SK-N-MC (cell line): Measurements from ENCODE around the gene AHRR.
"Not testable (repeated sequence)": the region's sequence is repeated elsewhere in the genome, so short reads cannot be mapped to it uniquely, and the experiment has no call there.

Experiments
- DNase-seq: peaks from one replicate; pipeline ENCODE4 v3.0.0-alpha.2; 2011; ENCODE audit warnings: low read depth, low spot score
- H3K27ac ChIP-seq: fragments of 200-600 bp; sonication (generic); 2 replicates; pipeline ENCODE4 v1.5.1; 2016; ENCODE audit warnings: mixed run types
- H3K36me3 ChIP-seq: fragments of 200-600 bp; sonication (generic); 2 replicates; pipeline ENCODE4 v1.6.1; 2017; ENCODE audit warnings: antibody characterized with exemption, low read length, mixed read lengths; ENCODE audit not compliant: insufficient read depth
- H3K4me3 ChIP-seq: fragments of 200-600 bp; sonication (generic); 2 replicates; pipeline ENCODE4 v1.5.1; 2016
- H3K9ac ChIP-seq: fragments of 200-600 bp; sonication (generic); 2 replicates; pipeline ENCODE4 v1.8.0; 2017; ENCODE audit warnings: mixed run types, mixed read lengths; ENCODE audit not compliant: insufficient read length
- H3K9me3 ChIP-seq: fragments of 200-600 bp; sonication (generic); 2 replicates; pipeline ENCODE4 v1.6.1; 2017; ENCODE audit warnings: low read depth, mild to moderate bottlenecking, antibody characterized with exemption, low read length, moderate library complexity, mixed read lengths
- EZH2 ChIP-seq: fragments of 200-600 bp; sonication (generic); IDR thresholded peaks from one replicate; pipeline ENCODE4 v1.6.1; 2017; ENCODE audit warnings: antibody characterized with exemption
- FOXP2 ChIP-seq: optimal IDR thresholded peaks from 2 replicates; pipeline ENCODE3; 2011; ENCODE audit warnings: mild to moderate bottlenecking, moderate library complexity; ENCODE audit not compliant: insufficient read depth; ENCODE audit errors: extremely low read length, control extremely low read depth
- POLR2AphosphoS5 ChIP-seq: IDR thresholded peaks from 2 replicates; pipeline ENCODE4 v1.6.1; 2012; ENCODE audit warnings: mild to moderate bottlenecking, low read depth, low read length, borderline replicate concordance

The AHRR gene

DNA sequence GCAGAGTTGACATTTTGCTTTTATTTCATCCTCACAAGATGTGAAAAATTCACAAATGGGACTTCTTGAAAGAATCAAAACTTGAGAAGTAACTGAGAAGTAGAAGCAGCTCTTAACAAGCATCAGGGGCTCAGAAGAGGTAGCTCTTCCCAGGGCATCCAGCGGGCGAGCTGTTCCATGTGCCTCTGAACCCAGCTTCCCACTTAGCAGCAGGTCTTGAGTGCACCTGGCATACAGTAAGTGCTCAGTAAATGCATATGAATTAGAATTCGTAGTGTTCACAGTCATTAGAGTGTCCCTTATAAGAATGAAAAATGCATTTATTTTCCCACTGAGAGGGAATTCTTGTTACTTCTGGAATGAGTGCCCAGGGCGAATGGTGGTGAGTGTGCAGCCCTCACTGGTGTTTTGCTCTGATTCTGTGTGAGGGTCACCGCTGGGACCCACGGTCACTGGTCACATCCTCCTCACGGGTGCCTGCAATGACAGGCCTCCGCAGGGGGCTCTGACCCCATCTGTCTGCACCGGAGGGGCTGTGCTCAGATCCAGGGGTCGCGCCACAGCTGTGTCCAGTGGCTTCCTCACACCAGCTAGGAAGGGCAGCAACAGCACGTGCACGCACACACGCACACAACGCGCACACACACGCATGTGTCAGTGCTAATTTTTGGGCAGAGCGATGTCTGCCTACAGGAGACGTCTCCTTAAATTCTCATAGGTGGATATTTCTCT, 148.4 kb downstream of the AHRR start:
- no peak for DNase-seq
- no peak overlapping the region for H3K4me3 ChIP-seq
- peaks cover 13% of the 10 kb centered on the region; the same call in 1 of the 2 replicates for H3K36me3 ChIP-seq
- H3K9me3 ChIP-seq: no peaks in the 10 kb centered on the region
- TF ChIP-seq FOXP2 (no peak), EZH2 (no peak), POLR2AphosphoS5 (no peak; the same call in 1 of the 2 replicates)
- H3K9ac ChIP-seq: no peak overlapping the region
- no peak overlapping the region for H3K27ac ChIP-seq

DNA sequence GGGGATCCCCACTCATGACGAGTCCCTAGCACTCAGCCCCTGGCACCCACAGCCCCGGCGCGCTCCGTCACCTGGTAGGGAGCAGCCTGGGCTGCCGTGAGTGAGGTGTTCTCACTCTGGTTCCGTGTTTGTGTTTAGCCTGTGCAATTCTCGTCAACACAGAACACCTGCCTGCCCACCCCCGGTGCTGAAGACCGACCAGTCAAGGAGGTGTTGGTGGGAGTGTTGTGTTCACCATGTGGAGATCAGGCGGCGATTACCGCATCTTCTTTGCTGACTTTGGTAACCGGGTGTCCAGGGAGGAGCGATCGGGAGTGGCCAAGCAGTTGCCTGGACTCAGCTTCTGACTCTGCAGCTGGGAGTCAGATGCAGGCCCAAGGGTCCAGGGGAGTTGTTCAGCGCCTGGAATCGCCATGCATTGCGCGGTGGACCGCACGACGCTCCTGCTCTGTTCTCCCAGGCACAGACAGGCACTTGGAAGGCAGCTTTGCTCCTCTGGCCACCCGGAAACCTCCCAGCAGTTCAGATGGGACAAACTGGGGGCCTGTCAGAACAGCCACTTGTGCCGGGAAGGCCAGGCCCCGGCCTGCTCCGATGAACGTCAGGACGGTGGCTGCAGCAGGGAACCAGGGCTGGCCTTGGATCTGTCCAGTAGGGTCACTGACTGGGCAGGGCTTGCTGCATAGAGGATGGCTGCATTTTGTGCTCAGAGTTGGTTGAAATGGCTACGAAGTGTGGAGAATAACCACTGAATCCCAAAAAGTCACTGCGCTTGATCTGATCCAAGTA, 149.6 kb downstream of the AHRR start:
- Histone ChIP-seq H3K27ac (no peak overlapping the region), H3K4me3 (peak overlapping the region; percentile 83), H3K9ac (peak overlapping the region; percentile 99), H3K9me3 (no peaks in the 10 kb centered on the region), H3K36me3 (peaks cover 13% of the 10 kb centered on the region; the same call in 1 of the 2 replicates)
- peak; percentile 16; the same call in 1 of the 2 replicates for TF ChIP-seq POLR2AphosphoS5
- TF ChIP-seq EZH2: no peak
- DNase-seq: no peak

DNA sequence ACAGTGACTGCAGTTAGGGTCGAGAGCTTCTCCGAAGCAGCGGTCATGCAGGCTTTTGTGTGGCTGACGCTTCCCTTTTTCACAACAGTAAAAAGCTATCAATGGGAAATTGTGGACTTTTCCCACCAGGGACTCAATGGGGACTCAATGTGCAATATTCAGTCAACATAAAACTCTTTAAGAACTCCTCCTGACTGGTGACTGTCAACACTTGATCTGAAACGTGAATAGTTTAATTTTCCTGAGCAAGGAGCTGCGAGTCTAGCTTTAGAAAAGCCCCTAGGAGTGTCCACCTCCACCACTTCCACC, 150.2 kb downstream of the AHRR start:
- TF ChIP-seq EZH2: no peak
- TF ChIP-seq POLR2AphosphoS5: no peak
- no peak for TF ChIP-seq FOXP2
- Histone ChIP-seq H3K9ac (peak overlapping the region; percentile 99), H3K36me3 (peaks cover 13% of the 10 kb centered on the region; the same call in 1 of the 2 replicates), H3K9me3 (no peaks in the 10 kb centered on the region), H3K27ac (no peak overlapping the region), H3K4me3 (peak overlapping the region; percentile 83)
- no peak for DNase-seq

DNA sequence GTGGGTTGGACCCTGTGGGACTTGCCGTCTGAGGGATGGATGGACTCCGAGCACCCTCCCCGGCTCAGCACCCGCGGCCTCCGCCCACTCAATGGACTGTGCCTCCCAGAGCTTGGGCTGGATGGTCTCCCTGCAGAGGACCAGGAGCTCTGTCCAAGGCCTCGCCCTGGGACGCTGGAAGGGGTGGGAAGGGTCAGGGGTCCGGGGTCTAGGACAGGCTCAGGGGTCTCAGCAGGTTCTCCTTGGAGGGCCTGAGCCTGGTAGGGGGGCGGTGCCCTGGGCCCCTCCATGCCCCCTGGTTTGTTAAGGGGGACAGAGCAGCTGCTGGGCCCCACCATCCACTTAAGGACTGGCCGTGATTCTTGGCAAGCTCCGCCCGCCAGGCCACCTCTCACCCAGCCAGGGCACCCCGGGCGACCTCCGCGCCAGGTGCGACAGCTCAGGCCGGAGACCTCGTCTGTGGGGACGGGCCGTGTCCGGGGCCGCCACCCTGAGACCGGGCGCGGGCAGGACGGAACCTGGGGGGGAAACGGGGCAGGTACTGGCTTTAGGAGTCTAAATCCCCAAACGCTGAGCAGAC, 150.7 kb downstream of the AHRR start:
- H3K36me3 ChIP-seq: peaks cover 13% of the 10 kb centered on the region; the same call in 1 of the 2 replicates
- no peak for TF ChIP-seq POLR2AphosphoS5
- no peak for TF ChIP-seq EZH2
- H3K4me3 ChIP-seq: peak overlapping the region; percentile 83
- H3K9ac ChIP-seq: peak overlapping the region; percentile 99
- H3K27ac ChIP-seq: peak overlapping the region; percentile 72
- no peak for DNase-seq
- H3K9me3 ChIP-seq: no peaks in the 10 kb centered on the region

DNA sequence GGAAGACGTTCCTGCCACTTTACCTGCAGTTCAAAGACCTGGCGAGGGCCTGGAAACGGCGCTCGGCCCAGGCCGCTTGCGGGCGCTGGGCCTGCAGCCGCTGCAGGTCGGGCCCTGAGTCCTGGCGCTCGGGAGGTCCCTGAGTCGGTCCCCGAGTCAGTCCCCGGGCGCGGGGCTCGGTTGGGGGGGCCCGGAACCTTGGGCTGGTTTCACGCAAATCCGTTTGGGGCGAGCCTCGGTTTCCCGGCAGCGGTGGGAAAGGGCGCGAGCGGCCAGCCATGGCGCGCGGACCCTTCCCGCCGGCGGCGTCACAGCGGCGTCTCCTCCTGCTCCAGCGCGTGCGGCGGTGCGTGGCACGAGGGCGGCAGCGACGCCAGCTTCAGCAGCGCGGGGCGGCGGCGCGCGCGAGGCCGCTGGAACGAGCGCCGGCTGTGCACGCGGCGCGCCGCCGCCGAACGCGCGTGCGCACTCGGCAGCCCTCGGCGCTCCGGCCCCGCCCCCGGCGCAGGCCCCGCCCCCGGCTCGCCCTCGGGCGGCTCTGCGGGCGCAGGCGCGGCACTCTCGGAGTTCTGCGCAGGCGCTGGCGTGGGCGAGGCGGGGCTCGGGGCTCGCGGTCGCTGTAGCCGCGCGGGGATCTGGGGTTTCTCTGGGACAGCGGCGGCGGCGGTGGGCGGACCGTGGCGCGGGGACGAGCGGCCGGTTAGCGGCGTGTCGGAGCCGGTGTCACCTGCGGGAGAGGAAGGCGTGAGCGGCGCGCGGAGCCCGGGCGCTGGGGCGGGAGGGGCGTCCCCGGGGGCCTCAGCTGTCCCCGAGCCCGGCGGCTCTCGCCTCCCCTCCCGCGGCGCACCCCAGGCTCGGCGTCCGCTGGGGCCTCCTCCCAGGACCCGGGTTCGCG, 151.4 kb downstream of the AHRR start:
- no peaks in the 10 kb centered on the region for H3K9me3 ChIP-seq
- H3K36me3 ChIP-seq: peaks cover 13% of the 10 kb centered on the region; the same call in 1 of the 2 replicates
- H3K27ac ChIP-seq: peak overlapping the region; percentile 72
- DNase-seq: no peak
- no peak for TF ChIP-seq FOXP2
- TF ChIP-seq POLR2AphosphoS5: peak; percentile 86
- peak overlapping the region; percentile 99 for H3K9ac ChIP-seq
- H3K4me3 ChIP-seq: peak overlapping the region; percentile 86

DNA sequence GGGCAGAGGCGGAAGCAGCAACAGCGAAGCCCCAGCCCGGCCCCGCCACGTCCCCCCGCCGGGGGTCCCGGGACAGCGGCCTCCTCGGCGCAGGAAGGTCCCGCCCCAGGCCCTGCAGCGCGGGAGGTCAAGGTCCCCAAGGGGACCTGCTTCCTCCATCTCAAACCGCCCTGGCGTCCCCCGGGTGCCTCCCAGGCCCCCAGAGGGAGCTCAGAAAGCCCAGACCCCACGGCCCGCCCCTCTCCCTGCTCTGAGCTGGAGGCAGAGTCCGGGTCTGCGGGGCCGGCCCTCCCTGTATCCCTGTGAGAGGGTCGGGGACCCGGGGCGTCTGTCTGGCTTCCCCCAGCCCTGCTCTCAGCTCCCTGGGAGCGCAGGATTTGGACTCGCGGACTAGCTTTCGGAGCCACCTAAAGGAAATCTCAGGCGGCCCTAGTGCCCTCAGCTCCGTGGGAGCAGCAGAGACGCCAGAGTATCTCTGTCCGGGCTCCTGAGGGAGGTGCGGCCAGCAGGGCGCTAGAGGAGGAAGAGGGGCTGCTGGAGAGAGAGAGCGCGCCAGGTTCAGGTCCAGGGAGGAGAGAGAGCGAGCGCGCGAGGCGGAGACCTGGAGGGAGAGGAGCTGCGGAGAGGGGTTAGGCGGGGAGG, 152.2 kb downstream of the AHRR start:
- Histone ChIP-seq H3K27ac (no peak overlapping the region), H3K9me3 (no peaks in the 10 kb centered on the region), H3K36me3 (peaks cover 13% of the 10 kb centered on the region; the same call in 1 of the 2 replicates), H3K9ac (peak overlapping the region; percentile 76), H3K4me3 (peak overlapping the region; percentile 86)
- DNase-seq: no peak
- no peak for TF ChIP-seq FOXP2
- TF ChIP-seq EZH2: no peak
- no peak for TF ChIP-seq POLR2AphosphoS5

DNA sequence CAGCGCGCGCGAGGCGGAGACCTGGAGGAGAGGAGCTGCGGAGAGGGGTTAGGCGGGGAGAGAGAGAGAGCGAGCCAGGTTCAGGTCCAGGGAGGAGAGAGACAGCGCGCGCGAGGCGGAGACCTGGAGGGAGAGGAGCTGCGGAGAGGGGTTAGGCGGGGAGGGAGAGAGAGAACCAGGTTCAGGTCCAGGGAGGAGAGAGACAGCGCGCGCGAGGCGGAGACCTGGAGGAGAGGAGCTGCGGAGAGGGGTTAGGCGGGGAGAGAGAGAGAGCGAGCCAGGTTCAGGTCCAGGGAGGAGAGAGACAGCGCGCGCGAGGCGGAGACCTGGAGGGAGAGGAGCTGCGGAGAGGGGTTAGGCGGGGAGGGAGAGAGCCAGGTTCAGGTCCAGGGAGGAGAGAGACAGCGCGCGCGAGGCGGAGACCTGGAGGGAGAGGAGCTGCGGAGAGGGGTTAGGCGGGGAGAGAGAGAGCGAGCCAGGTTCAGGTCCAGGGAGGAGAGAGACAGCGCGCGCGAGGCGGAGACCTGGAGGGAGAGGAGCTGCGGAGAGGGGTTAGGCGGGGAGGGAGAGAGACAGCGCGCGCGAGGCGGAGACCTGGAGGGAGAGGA, 152.8 kb downstream of the AHRR start:
- not testable (repeated sequence) for DNase-seq, H3K9me3 ChIP-seq, H3K9ac ChIP-seq, H3K27ac ChIP-seq
- H3K4me3 ChIP-seq: peak overlapping the region; percentile 86
- peaks cover 13% of the 10 kb centered on the region; the same call in 1 of the 2 replicates for H3K36me3 ChIP-seq
